A673 (cell line): ENCODE results near the gene KLHL26.

Experiments
- CTCF ChIP-seq: fragments of 300-800, 200-600 bp; sonication (generic); conservative IDR thresholded peaks from 2 replicates; pipeline ENCODE4 v1.5.1; 2017; ENCODE audit warnings: low read depth, mild to moderate bottlenecking, antibody characterized with exemption, low read length, moderate library complexity, mixed read lengths
- EZH2 ChIP-seq: fragments of 200-600 bp; sonication (generic); IDR thresholded peaks from 2 replicates; pipeline ENCODE4 v1.6.1; 2017; ENCODE audit warnings: borderline replicate concordance, low read depth, mild to moderate bottlenecking, mixed read lengths, antibody characterized with exemption, low read length; ENCODE audit not compliant: poor library complexity, severe bottlenecking

GRCh38 chr19:18637673-18638630, 1.1 kb downstream of the KLHL26 start:
- TF ChIP-seq CTCF (no peak), EZH2 (no peak)
